Heart left ventricle (tissue), 16 donors: ENCODE data around the gene HRH2. TPM values are rescaled to one million over a fixed set of nuclear protein-coding genes. Genes with fewer than 3 reads are reported as not detected.

ENCODE experiments used
- ATAC-seq, 4 donors: fragments of 200-7000 bp; cut with Tn5 transposase; one replicate each; pipeline ENCODE4 v1.9.1; 2020 to 2022; ENCODE audit warnings: moderate library complexity in 4 of 4, mild to moderate bottlenecking in 3 of 4, moderate number of reproducible peaks in 1 of 4
- DNase-seq, 5 donors: peaks; one replicate each; pipeline ENCODE4 v3.0.0-alpha.2; 2020
- H3K27ac ChIP-seq, 12 donors: fragments of 200-600 bp; sonication (generic) in 4 of 12; one replicate each; pipeline versions ENCODE4 v1.5.0 to v1.8.0; 2016 to 2022; ENCODE audit warnings: mild to moderate bottlenecking in 2 of 12
- H3K27me3 ChIP-seq, 9 donors: fragments of 200-600 bp; sonication (generic) in 2 of 9; one replicate each; pipeline versions ENCODE4 v1.5.1 to v1.8.0; 2016 to 2022; ENCODE audit warnings: mild to moderate bottlenecking in 3 of 9
- H3K36me3 ChIP-seq, 9 donors: fragments of 200-600 bp; sonication (generic) in 2 of 9; one replicate each; pipeline versions ENCODE4 v1.5.0 to v1.8.0; 2018 to 2022; ENCODE audit warnings: mild to moderate bottlenecking in 2 of 9
- H3K4me1 ChIP-seq, 12 donors: fragments of 200-600 bp; sonication (generic) in 4 of 12; one replicate each; pipeline versions ENCODE4 v1.5.0 to v1.8.0; 2016 to 2022; ENCODE audit warnings: mild to moderate bottlenecking in 3 of 12
- H3K4me3 ChIP-seq, 12 donors: fragments of 200-600 bp; sonication (generic) in 4 of 12; one replicate each; pipeline versions ENCODE4 v1.5.0 to v1.8.0; 2017 to 2022; ENCODE audit warnings: mild to moderate bottlenecking in 9 of 12, moderate library complexity in 4 of 12
- H3K9me3 ChIP-seq, 12 donors: fragments of 200-600 bp; sonication (generic) in 4 of 12; one replicate each; pipeline versions ENCODE4 v1.5.0 to v1.8.0; 2016 to 2022; ENCODE audit warnings: mild to moderate bottlenecking in 1 of 12
- POLR2A ChIP-seq, 2 donors: fragments of 450-650 bp; IDR thresholded peaks; one replicate each; pipeline ENCODE4 v1.6.1; 2017; ENCODE audit warnings: antibody characterized with exemption in 2 of 2, mild to moderate bottlenecking in 2 of 2, moderate library complexity in 2 of 2
- WGBS, 4 donors: extraction: QIAGEN DNeasy Blood & Tissue Kit in 2 of 4; methylation state at CpG; one replicate each; pipeline versions ENCODE4 v1.1.5 to v1.1.7; 2013 to 2018; 5-methylcytosine and 5-hydroxymethylcytosine counted together
- intact Hi-C, 10 donors: fragments of 100-400 bp; cut with DNase I; formaldehyde crosslinking; loops; one replicate each; pipeline versions ENCODE4 v1.11.1 to v1.14.2; 2022
- long read RNA-seq, 3 donors: library from polyadenylated mRNA; unstranded; transcript quantifications; one replicate each; pipeline ENCODE4 v2.0.0, GENCODE V29; 2020 to 2021
- polyA plus RNA-seq, 2 donors: library from polyadenylated mRNA; stranded (reverse); fragments of 200-250 nt; gene quantifications; one replicate each; pipeline ENCODE4 v1.2.3, GENCODE V29; 2013
- total RNA-seq, 9 donors: library from RNA; depleted of rRNA in 2 of 9; stranded (reverse); fragments of >200 nt in 2 of 9; fragmentation: NEBNext Ultra II Directional in 3 of 9; extraction: Animal tissue kit (Norgen Biotek cat#: 25700) in 3 of 9; gene quantifications; one replicate each; pipeline versions ENCODE4 v1.1.0 to v1.2.4, GENCODE V29; 2016 to 2023
- TF ChIP-seq, protein P1 (sequence below), 12 donors: fragments of 200-600 bp; sonication (generic) in 4 of 12; IDR thresholded peaks; one replicate each; pipeline versions ENCODE4 v1.5.0 to v1.8.0; 2018 to 2022; ENCODE audit warnings: antibody characterized with exemption in 12 of 12, mild to moderate bottlenecking in 5 of 12
- donor health status: ischemic (EF 13 %, LVEDD 7.1; RV severe dilation, severe dysfunction).
- donor health status: healthy with polysubstance abuse.
- donor health status: DM: no; HTN: yes; CAD: no.
- donor health status: DM: no; HTN: no; CAD: no.
- donor health status: ischemic (EF 25% LVEDD 6.9; RV normal size, moderate dysfunction).
- donor health status: ischemic (EF 25% LVEDD 5.7; RV mildly dilated, moderate dysfunction).
- donor health status: healthy.
- donor health status: DM: yes; HTN: yes; CAD: no.
- donor health status: ischemic (EF 35%, LVEDD 5.7; RV mildly dilated, moderate dysfunction).
- donor health status: nonischemic (EF 11% LVEDD 7.7; RV severe dilation, severe dysfunction).
- donor health status: DM: yes; HTN: yes; CAD: no.
- donor health status: PGD.
- donor health status: ischemic (EF 29% LVEDD 5.4; RV normal size, mild dysfunction).
- donor health status: nonischemic (EF 23%, LVEDD 6.1; RV moderate dilation, normal function).

The HRH2 gene, protein sequence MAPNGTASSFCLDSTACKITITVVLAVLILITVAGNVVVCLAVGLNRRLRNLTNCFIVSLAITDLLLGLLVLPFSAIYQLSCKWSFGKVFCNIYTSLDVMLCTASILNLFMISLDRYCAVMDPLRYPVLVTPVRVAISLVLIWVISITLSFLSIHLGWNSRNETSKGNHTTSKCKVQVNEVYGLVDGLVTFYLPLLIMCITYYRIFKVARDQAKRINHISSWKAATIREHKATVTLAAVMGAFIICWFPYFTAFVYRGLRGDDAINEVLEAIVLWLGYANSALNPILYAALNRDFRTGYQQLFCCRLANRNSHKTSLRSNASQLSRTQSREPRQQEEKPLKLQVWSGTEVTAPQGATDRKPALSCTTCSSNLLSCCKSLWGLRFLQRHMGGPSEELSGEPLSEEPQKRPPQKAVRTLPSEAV
- total RNA-seq (10 to 100 TPM; 26.0 to 66.0 (median 37.7) TPM), polyA plus RNA-seq (10 to 100 TPM; 27.8 to 34.6 TPM)
- long read RNA-seq, donor 1, full-length matches to known transcripts = 2 of 70 reads
- long read RNA-seq, donor 1, partial matches to known transcripts = 50 of 70 reads
- long read RNA-seq, donor 1, other reads (novel, unspliced or antisense) = 18 of 70 reads
- long read RNA-seq, donor 2, full-length matches to known transcripts = 8 of 39 reads
- long read RNA-seq, donor 2, partial matches to known transcripts = 3 of 39 reads
- long read RNA-seq, donor 2, other reads (novel, unspliced or antisense) = 28 of 39 reads
- long read RNA-seq, donor 3, full-length matches to known transcripts = 1 of 16 reads
- long read RNA-seq, donor 3, partial matches to known transcripts = 5 of 16 reads
- long read RNA-seq, donor 3, other reads (novel, unspliced or antisense) = 10 of 16 reads

DNA sequence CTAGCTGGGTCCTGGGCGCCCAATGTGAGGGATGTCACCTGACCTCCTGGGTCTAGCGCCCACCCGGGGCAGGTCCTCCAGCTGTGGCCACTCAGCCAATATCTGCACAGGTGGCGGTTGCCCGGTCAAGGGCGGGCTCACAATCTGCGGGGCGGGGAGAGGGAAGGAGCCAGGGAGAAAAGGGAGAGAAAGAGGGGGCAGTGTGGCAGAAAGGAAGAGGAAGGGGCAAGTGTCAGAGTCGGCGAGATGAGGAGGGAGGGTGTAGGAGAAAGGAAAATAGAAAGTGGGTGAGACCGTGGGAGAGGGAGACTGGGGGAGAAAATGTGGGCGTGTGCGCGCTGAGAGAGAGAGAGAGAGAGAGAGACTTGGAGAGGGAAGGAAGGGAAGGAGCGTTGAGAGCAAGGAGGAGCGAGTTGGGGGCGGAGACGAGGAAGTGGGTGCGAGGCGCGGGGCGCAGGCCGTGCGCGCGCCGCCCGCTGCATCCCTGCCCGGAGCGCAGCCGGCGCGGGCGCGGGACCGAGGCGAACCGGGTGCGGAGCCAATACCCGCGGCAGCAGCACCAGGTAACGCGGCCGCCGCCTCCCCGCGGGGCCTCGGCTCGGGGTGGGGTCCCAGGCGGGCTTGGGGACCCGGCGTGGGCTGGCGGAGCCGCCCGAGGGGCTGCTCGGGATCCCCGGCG lies at the start of gene HRH2:
Gene HRH2 (plus strand): TSS at position 479 of the 679 bp plus-strand sequence. CDS start 25,163 bp downstream, outside the sequence.
- Histone ChIP-seq H3K27ac (peak within 1 kb of the TSS in 11 of 12 donors; percentile 66 to 91 (median 85)), H3K4me3 (peak within 1 kb of the TSS; percentile 57 to 93 (median 74)), H3K4me1 (peaks cover 0 to 51% (median 8%) of the 10 kb centered on the region in 12 donors), H3K36me3 (no peaks in the 10 kb centered on the region), H3K27me3 (peaks cover 0 to 6% (median 0%) of the 10 kb centered on the region in 9 donors), H3K9me3 (no peaks in the 10 kb centered on the region)
- TF ChIP-seq POLR2A (IDR thresholded peaks at IDR 0.05) = no peak
- TF ChIP-seq, protein P1, sequence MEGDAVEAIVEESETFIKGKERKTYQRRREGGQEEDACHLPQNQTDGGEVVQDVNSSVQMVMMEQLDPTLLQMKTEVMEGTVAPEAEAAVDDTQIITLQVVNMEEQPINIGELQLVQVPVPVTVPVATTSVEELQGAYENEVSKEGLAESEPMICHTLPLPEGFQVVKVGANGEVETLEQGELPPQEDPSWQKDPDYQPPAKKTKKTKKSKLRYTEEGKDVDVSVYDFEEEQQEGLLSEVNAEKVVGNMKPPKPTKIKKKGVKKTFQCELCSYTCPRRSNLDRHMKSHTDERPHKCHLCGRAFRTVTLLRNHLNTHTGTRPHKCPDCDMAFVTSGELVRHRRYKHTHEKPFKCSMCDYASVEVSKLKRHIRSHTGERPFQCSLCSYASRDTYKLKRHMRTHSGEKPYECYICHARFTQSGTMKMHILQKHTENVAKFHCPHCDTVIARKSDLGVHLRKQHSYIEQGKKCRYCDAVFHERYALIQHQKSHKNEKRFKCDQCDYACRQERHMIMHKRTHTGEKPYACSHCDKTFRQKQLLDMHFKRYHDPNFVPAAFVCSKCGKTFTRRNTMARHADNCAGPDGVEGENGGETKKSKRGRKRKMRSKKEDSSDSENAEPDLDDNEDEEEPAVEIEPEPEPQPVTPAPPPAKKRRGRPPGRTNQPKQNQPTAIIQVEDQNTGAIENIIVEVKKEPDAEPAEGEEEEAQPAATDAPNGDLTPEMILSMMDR (IDR thresholded peaks at IDR 0.05) = no peak
- peak; percentile 56 to 72 (median 70) for DNase-seq
- intact Hi-C loops = loop anchor here in 3 of 10 donors (1.0 to 10.0 kb wide), 5 partner anchors 55 to 123 kb away; no protein-coding TSS in a partner anchor
- WGBS, 4 donors = 1 to 2% (median 2%) methylated on average over 40 to 58 of the region's 58 CpGs
- ATAC-seq = peak; percentile 43 to 83 (median 71)

DNA sequence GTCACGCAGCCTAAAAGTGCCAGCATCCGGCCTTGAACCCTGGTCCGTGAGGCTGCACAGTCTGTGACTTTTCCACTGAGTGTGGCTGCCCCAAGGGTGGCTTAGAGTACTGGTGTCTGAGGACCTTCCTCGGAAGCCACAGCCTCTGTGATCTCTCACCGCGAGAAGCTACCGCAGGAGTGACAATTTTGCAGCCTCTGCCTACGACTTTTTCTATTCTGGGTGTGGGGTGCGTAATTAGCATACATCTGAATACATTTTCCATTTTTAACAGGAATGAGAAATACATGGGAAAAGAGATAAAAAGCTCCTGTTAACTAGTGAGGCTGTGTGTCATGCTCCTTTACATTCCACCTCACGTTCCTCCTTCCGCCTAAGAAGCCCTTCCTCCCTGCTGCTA lies 48.3 kb upstream of the HRH2 start:
- 81 to 87% (median 85%) methylated on average over 11 of the region's 11 CpGs for WGBS, 4 donors
- TF ChIP-seq, protein P1 (IDR thresholded peaks at IDR 0.05) = no peak
- TF ChIP-seq POLR2A (IDR thresholded peaks at IDR 0.05) = no peak
- H3K4me3 ChIP-seq = no peak overlapping the region
- H3K27ac ChIP-seq = no peak overlapping the region
- H3K27me3 ChIP-seq = no peaks in the 10 kb centered on the region
- intact Hi-C loops = no loop called here
- H3K36me3 ChIP-seq = no peaks in the 10 kb centered on the region
- H3K9me3 ChIP-seq = peaks cover 0 to 2% (median 0%) of the 10 kb centered on the region in 12 donors
- H3K4me1 ChIP-seq = peaks cover 0 to 9% (median 0%) of the 10 kb centered on the region in 12 donors
- ATAC-seq (no peak), DNase-seq (no peak)

DNA sequence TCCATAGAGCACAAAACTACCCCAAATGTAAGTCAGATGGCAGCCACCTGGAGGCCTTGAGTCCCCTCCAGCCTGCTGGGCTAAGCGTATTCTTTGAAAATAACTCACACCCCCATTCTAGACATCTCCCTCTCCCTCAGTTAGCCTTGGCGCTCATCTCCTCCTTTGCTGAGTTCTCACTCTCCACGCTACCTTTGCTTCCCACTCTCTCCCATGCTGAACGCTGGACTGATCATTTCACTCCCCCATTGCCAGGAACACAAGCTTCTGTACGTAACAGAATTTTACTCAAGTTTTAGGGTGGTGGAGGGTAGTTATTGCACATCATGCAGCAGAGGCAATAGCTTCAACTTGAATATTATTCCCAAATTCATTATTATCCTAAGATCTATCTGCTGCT lies 47.5 kb upstream of the HRH2 start:
- H3K4me3 ChIP-seq = no peak overlapping the region
- no peak overlapping the region for H3K27ac ChIP-seq
- H3K9me3 ChIP-seq = no peaks in the 10 kb centered on the region
- ATAC-seq = no peak
- no peak for DNase-seq
- intact Hi-C loops = loop anchor here in 1 of 10 donors (5.0 kb wide), 1 partner anchor 42 kb away; no protein-coding TSS in a partner anchor
- no peaks in the 10 kb centered on the region for H3K27me3 ChIP-seq
- H3K4me1 ChIP-seq = peaks cover 0 to 11% (median 0%) of the 10 kb centered on the region in 12 donors
- no peaks in the 10 kb centered on the region for H3K36me3 ChIP-seq
- WGBS, 4 donors = 83 to 91% (median 89%) methylated on average over 5 of the region's 5 CpGs
- no peak for TF ChIP-seq POLR2A (IDR thresholded peaks at IDR 0.05)
- TF ChIP-seq, protein P1 (IDR thresholded peaks at IDR 0.05) = no peak
